ENCODE measurements around the gene SYCP2. TPM values are rescaled to one million over a fixed set of nuclear protein-coding genes. Genes with fewer than 3 reads are reported as not detected.

The SYCP2 gene
- total RNA-seq, 6 donors from 2014 or later: 1.1 to 13.3 (median 2.0) TPM

GRCh38 chr20:59832406-59833363, 100.8 kb downstream of the SYCP2 start:
- WGBS, 2 donors: 89 to 93% methylated on average over 12 to 13 of the region's 13 CpGs
- Histone ChIP-seq H3K9me3 (no peaks in the 10 kb centered on the region), H3K27me3 (no peaks in the 10 kb centered on the region), H3K4me1 (peaks cover 6 to 25% (median 16%) of the 10 kb centered on the region in 4 donors), H3K36me3 (no peaks in the 10 kb centered on the region), H3K27ac (peak overlapping the region in 1 of 4 donors; percentile 69), H3K4me3 (no peak overlapping the region)
- DNase-seq: no peak
- ATAC-seq (ENCODE audit: low FRiP score in 2 of 2): no peak
- TF ChIP-seq EP300 (IDR thresholded peaks at IDR 0.05): no peak

- TF ChIP-seq POLR2AphosphoS5 (IDR thresholded peaks at IDR 0.05): no peak
- TF ChIP-seq EP300 (IDR thresholded peaks at IDR 0.05): no peak
- no peak for TF ChIP-seq POLR2A (IDR thresholded peaks at IDR 0.05)
- TF ChIP-seq CTCF (IDR thresholded peaks at IDR 0.05): no peak
- peak overlapping the region in 3 of 4 donors; percentile 37 to 75 (median 69) for H3K27ac ChIP-seq
- H3K36me3 ChIP-seq: no peaks in the 10 kb centered on the region
- ATAC-seq (ENCODE audit: low FRiP score in 2 of 2): peak in 1 of 2 donors; percentile 19
- H3K4me1 ChIP-seq: peaks cover 6 to 22% (median 16%) of the 10 kb centered on the region in 4 donors
- no peak overlapping the region for H3K4me3 ChIP-seq
- no peaks in the 10 kb centered on the region for H3K9me3 ChIP-seq
- H3K27me3 ChIP-seq: no peaks in the 10 kb centered on the region
- DNase-seq: peak in 1 of 2 donors; percentile 20
- WGBS, 2 donors: 72 to 78% methylated on average over 2 to 3 of the region's 3 CpGs
Measured at GRCh38 chr20:59831916-59832270, 101.5 kb downstream of the SYCP2 start.

- Histone ChIP-seq H3K4me1 (peaks cover 6 to 20% (median 14%) of the 10 kb centered on the region in 4 donors), H3K36me3 (no peaks in the 10 kb centered on the region), H3K4me3 (no peak overlapping the region), H3K9me3 (no peaks in the 10 kb centered on the region), H3K27ac (peak overlapping the region in 3 of 4 donors; percentile 62 to 75 (median 69)), H3K27me3 (no peaks in the 10 kb centered on the region)
- TF ChIP-seq EP300 (IDR thresholded peaks at IDR 0.05): peak in 1 of 4 donors; percentile 61
- peak; percentile 64 to 71 for TF ChIP-seq POLR2AphosphoS5 (IDR thresholded peaks at IDR 0.05)
- TF ChIP-seq POLR2A (IDR thresholded peaks at IDR 0.05): no peak
- WGBS, 2 donors: 65 to 66% methylated on average over 16 to 23 of the region's 23 CpGs
- DNase-seq (peak in 1 of 2 donors; percentile 82), ATAC-seq (ENCODE audit: low FRiP score in 2 of 2) (peak; percentile 18 to 76)
Measured at GRCh38 chr20:59831024-59831915, 102.2 kb downstream of the SYCP2 start.

- Histone ChIP-seq H3K36me3 (no peaks in the 10 kb centered on the region), H3K4me1 (peaks cover under 1 to 16% (median 11%) of the 10 kb centered on the region in 4 donors), H3K27me3 (no peaks in the 10 kb centered on the region), H3K27ac (peak overlapping the region in 3 of 4 donors; percentile 7 to 69 (median 62)), H3K4me3 (no peak overlapping the region), H3K9me3 (no peaks in the 10 kb centered on the region)
- TF ChIP-seq EP300 (IDR thresholded peaks at IDR 0.05) (no peak), POLR2AphosphoS5 (IDR thresholded peaks at IDR 0.05) (no peak), CTCF (IDR thresholded peaks at IDR 0.05) (no peak), POLR2A (IDR thresholded peaks at IDR 0.05) (no peak)
- ATAC-seq (ENCODE audit: low FRiP score in 2 of 2) (no peak), DNase-seq (no peak)
- 64 to 75% methylated on average over 2 to 6 of the region's 6 CpGs for WGBS, 2 donors
Measured at GRCh38 chr20:59830665-59831023, 102.8 kb downstream of the SYCP2 start.

- no peak for TF ChIP-seq EP300 (IDR thresholded peaks at IDR 0.05)
- TF ChIP-seq POLR2A (IDR thresholded peaks at IDR 0.05): no peak
- no peak for TF ChIP-seq POLR2AphosphoS5 (IDR thresholded peaks at IDR 0.05)
- TF ChIP-seq CTCF (IDR thresholded peaks at IDR 0.05): no peak
- Histone ChIP-seq H3K27ac (peak overlapping the region in 3 of 4 donors; percentile 7 to 69 (median 62)), H3K4me1 (peaks cover 0 to 15% (median 6%) of the 10 kb centered on the region in 4 donors), H3K27me3 (no peaks in the 10 kb centered on the region), H3K36me3 (no peaks in the 10 kb centered on the region), H3K9me3 (no peaks in the 10 kb centered on the region), H3K4me3 (no peak overlapping the region)
- ATAC-seq (ENCODE audit: low FRiP score in 2 of 2): no peak
- 70 to 80% methylated on average over 11 to 12 of the region's 12 CpGs for WGBS, 2 donors
- DNase-seq: no peak
Measured at GRCh38 chr20:59829786-59830664, 103.4 kb downstream of the SYCP2 start.
